ENCODE measurements around the gene KLF4.
"Not testable (repeated sequence)": the region's sequence is repeated elsewhere in the genome, so short reads cannot be mapped to it uniquely, and the experiment has no call there.

DNA sequence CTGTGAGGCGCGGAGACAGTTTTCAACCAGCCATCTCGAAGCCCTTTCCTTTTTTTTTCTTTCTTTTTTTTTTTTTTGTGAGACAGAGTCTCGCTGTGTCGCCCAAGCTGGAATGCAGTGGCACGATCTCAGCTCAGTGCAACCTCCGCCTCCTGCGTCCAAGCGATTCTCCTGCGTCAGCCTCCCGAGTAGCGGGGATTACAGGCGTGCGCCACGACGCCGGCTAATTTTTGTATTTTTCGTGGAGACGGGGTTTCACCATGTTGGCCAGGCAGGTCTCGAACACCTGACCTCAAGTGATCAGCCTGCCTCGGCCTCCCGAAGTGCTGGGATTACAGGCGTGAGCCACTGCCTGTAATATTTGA, 1.0 kb upstream of the KLF4 start:
- TF ChIP-seq CTCF (IDR thresholded peaks at IDR 0.05; ENCODE audit: poor library complexity); EZH2phosphoT487 (IDR thresholded peaks at IDR 0.05; ENCODE audit: low read depth, severe bottlenecking, unreplicated experiment); EZH2 (IDR thresholded peaks at IDR 0.05; ENCODE audit: borderline replicate concordance): not testable (repeated sequence)

Data from hepatocyte (in vitro differentiated cells).